H9 (cell line): ENCODE data around the gene OR12D2. TPM values are rescaled to one million over a fixed set of nuclear protein-coding genes. Genes with fewer than 3 reads are reported as not detected.

ENCODE experiments used
- DNase-seq: peaks from one replicate; pipeline ENCODE4 v3.0.0-alpha.2; 2017
- H2AFZ ChIP-seq: one replicate; pipeline ENCODE4 v1.6.1; 2013; ENCODE audit warnings: mild to moderate bottlenecking, low read length, control low read depth, moderate library complexity
- H2AK5ac ChIP-seq: 2 replicates; pipeline ENCODE4 v1.6.1; 2013; ENCODE audit warnings: low read length, control low read depth, mixed read lengths; ENCODE audit not compliant: insufficient read length
- H2BK120ac ChIP-seq: one replicate; pipeline ENCODE4 v1.6.1; 2013; ENCODE audit warnings: low read depth, mild to moderate bottlenecking, low read length, control low read depth, inconsistent platforms; ENCODE audit not compliant: poor library complexity, severe bottlenecking
- H2BK12ac ChIP-seq: 2 replicates; pipeline ENCODE4 v1.6.1; 2013; ENCODE audit warnings: low read length, control low read depth, mixed read lengths, low read depth; ENCODE audit not compliant: insufficient read length
- H2BK15ac ChIP-seq: 2 replicates; pipeline ENCODE4 v1.6.1; 2013; ENCODE audit warnings: low read depth, low read length, control low read depth
- H2BK20ac ChIP-seq: one replicate; pipeline ENCODE4 v1.6.1; 2013; ENCODE audit warnings: low read depth, mild to moderate bottlenecking, low read length, control low read depth, inconsistent platforms; ENCODE audit not compliant: poor library complexity, severe bottlenecking
- H2BK5ac ChIP-seq: 2 replicates; pipeline ENCODE4 v1.6.1; 2013; ENCODE audit warnings: low read length, control low read depth, mixed read lengths; ENCODE audit not compliant: insufficient read length
- H3K14ac ChIP-seq: 2 replicates; pipeline ENCODE4 v1.6.1; 2013; ENCODE audit warnings: low read length, control low read depth; ENCODE audit not compliant: insufficient read depth
- H3K18ac ChIP-seq: 2 replicates; pipeline ENCODE4 v1.6.1; 2013; ENCODE audit warnings: low read depth, mild to moderate bottlenecking, mixed read lengths, low read length, control low read depth; ENCODE audit not compliant: insufficient read length
- H3K23ac ChIP-seq: 2 replicates; pipeline ENCODE4 v1.6.1; 2013; ENCODE audit warnings: low read length, control low read depth, mixed read lengths, low read depth; ENCODE audit not compliant: insufficient read length
- H3K23me2 ChIP-seq: 2 replicates; pipeline ENCODE4 v1.6.1; 2013; ENCODE audit warnings: low read depth, mild to moderate bottlenecking, mixed read lengths, low read length, control low read depth; ENCODE audit not compliant: insufficient read length, poor library complexity, severe bottlenecking
- H3K27ac ChIP-seq: 2 replicates; pipeline ENCODE4 v1.5.1; 2013; ENCODE audit warnings: low read length, control low read depth, mixed read lengths, low read depth; ENCODE audit not compliant: insufficient read length
- H3K27me3 ChIP-seq: 2 replicates; pipeline ENCODE4 v1.6.1; 2013; ENCODE audit warnings: low read length, control low read depth, inconsistent platforms; ENCODE audit not compliant: insufficient read depth
- H3K4ac ChIP-seq: 2 replicates; pipeline ENCODE4 v1.6.1; 2013; ENCODE audit warnings: low read depth, mild to moderate bottlenecking, control low read depth, inconsistent platforms, low read length, moderate library complexity
- H3K4me1 ChIP-seq: 2 replicates; pipeline ENCODE4 v1.6.1; 2013; ENCODE audit warnings: low read length, control low read depth, inconsistent platforms; ENCODE audit not compliant: insufficient read depth
- H3K4me2 ChIP-seq: 2 replicates; pipeline ENCODE4 v1.6.1; 2013; ENCODE audit warnings: low read length, control low read depth, mixed read lengths; ENCODE audit not compliant: insufficient read length, insufficient read depth
- H3K56ac ChIP-seq: 2 replicates; pipeline ENCODE4 v1.6.1; 2013; ENCODE audit warnings: low read depth, mild to moderate bottlenecking, mixed read lengths, low read length, control low read depth; ENCODE audit not compliant: insufficient read length
- H3K79me1 ChIP-seq: 2 replicates; pipeline ENCODE4 v1.6.1; 2013; ENCODE audit warnings: low read depth, mild to moderate bottlenecking, moderate library complexity, low read length, control low read depth, inconsistent platforms; ENCODE audit not compliant: insufficient read depth, poor library complexity, severe bottlenecking
- H3K79me2 ChIP-seq: 2 replicates; pipeline ENCODE4 v1.6.1; 2013; ENCODE audit warnings: low read length, control low read depth, inconsistent platforms; ENCODE audit not compliant: insufficient read depth
- H3K9ac ChIP-seq: 2 replicates; pipeline ENCODE4 v1.6.1; 2013; ENCODE audit warnings: low read length, control low read depth, mixed read lengths; ENCODE audit not compliant: insufficient read length; ENCODE audit errors: extremely low read depth
- H3K9me3 ChIP-seq: one replicate; pipeline ENCODE4 v1.6.1; 2013; ENCODE audit warnings: low read depth, low read length, inconsistent platforms; ENCODE audit not compliant: control insufficient read depth
- H3T11ph ChIP-seq: one replicate; pipeline ENCODE4 v1.6.1; 2013; ENCODE audit warnings: mild to moderate bottlenecking, low read length, control low read depth, inconsistent platforms
- H4K20me1 ChIP-seq: one replicate; pipeline ENCODE4 v1.6.1; 2013; ENCODE audit not compliant: control insufficient read depth, insufficient read length, insufficient read depth
- H4K5ac ChIP-seq: 2 replicates; pipeline ENCODE4 v1.6.1; 2013; ENCODE audit warnings: low read depth, mild to moderate bottlenecking, mixed read lengths, low read length, control low read depth; ENCODE audit not compliant: insufficient read length
- H4K8ac ChIP-seq: replicated peaks from 2 replicates; pipeline ENCODE4 v1.6.1; 2013; ENCODE audit warnings: low read length, control low read depth, mixed read lengths, low read depth; ENCODE audit not compliant: insufficient read length
- H4K91ac ChIP-seq: 2 replicates; pipeline ENCODE4 v1.6.1; 2013; ENCODE audit warnings: low read depth, mild to moderate bottlenecking, moderate library complexity, mixed read lengths, low read length, control low read depth; ENCODE audit not compliant: insufficient read length
- H3K27ac Mint-ChIP-seq, 3 experiments: 2 replicates in 2 of 3; 3 replicates in 1 of 3; pipeline ENCODE4 v1.8.0; 2020 to 2021; ENCODE audit warnings: mixed read lengths in 3 of 3, mild to moderate bottlenecking in 1 of 3, moderate library complexity in 1 of 3
- H3K27me3 Mint-ChIP-seq: 2 replicates; pipeline ENCODE4 v1.8.0; 2021; ENCODE audit warnings: low read depth, mild to moderate bottlenecking, moderate library complexity, mixed read lengths
- H3K36me3 Mint-ChIP-seq, 3 experiments: 2 replicates in 2 of 3; 3 replicates in 1 of 3; pipeline ENCODE4 v1.8.0; 2020 to 2021; ENCODE audit warnings: low read depth in 3 of 3, mixed read lengths in 3 of 3; ENCODE audit not compliant: insufficient read depth in 1 of 3
- H3K4me1 Mint-ChIP-seq, 2 experiments: 2 replicates each; pipeline ENCODE4 v1.8.0; 2020; ENCODE audit warnings: mixed read lengths in 2 of 2
- H3K4me3 Mint-ChIP-seq, 2 experiments: 2 replicates in 1 of 2; 3 replicates in 1 of 2; pipeline ENCODE4 v1.8.0; 2020 to 2021; ENCODE audit warnings: mild to moderate bottlenecking in 2 of 2, mixed read lengths in 2 of 2, moderate library complexity in 1 of 2
- H3K9me3 Mint-ChIP-seq, 2 experiments: 2 replicates in 1 of 2; 3 replicates in 1 of 2; pipeline ENCODE4 v1.8.0; 2020; ENCODE audit warnings: mild to moderate bottlenecking in 2 of 2, mixed read lengths in 2 of 2, moderate library complexity in 1 of 2
- WGBS: extraction: QIAGEN DNeasy Blood & Tissue Kit; methylation state at CpG from one replicate; pipeline ENCODE4 v1.1.7; 2013; ENCODE audit warnings: missing lambda C conversion rate, low lambda C conversion rate, mixed read lengths; ENCODE audit not compliant: insufficient read length; ENCODE audit errors: extremely low coverage; 5-methylcytosine and 5-hydroxymethylcytosine counted together
- total RNA-seq: library from RNA; stranded (reverse); gene quantifications from 2 replicates; pipeline ENCODE4 v1.2.1, GENCODE V29; 2021
- TF ChIP-seq, protein P1 (sequence below): fragments of 200-600 bp; sonication (generic); conservative IDR thresholded peaks from 3 replicates; pipeline ENCODE4 v1.8.0; 2021; ENCODE audit warnings: antibody characterized with exemption, mild to moderate bottlenecking

The OR12D2 gene
- total RNA-seq, 1 experiment from 2014 or later: not detected

- Histone ChIP-seq H3K18ac (no peak overlapping the region), H3K79me2 (no peaks in the 10 kb centered on the region), H3K27ac (no peak overlapping the region), H3K56ac (no peak overlapping the region), H3K4ac (no peak overlapping the region), H2BK120ac (no peak overlapping the region), H3K9ac (no peak overlapping the region), H3K9me3 (no peaks in the 10 kb centered on the region), H2BK12ac (no peak overlapping the region), H2AK5ac (no peak overlapping the region), H2BK20ac (no peak overlapping the region), H4K5ac (no peak overlapping the region), H3K4me1 (peaks cover 3% of the 10 kb centered on the region; the same call in 1 of the 2 replicates), H4K20me1 (no peaks in the 10 kb centered on the region), H3K23ac (no peak overlapping the region), H3K14ac (no peak overlapping the region), H3K23me2 (no peaks in the 10 kb centered on the region), H3K79me1 (no peaks in the 10 kb centered on the region), H4K8ac (no peak overlapping the region), H2BK5ac (no peak overlapping the region), H3K4me2 (no peak overlapping the region), H3T11ph (no peak overlapping the region), H3K27me3 (no peaks in the 10 kb centered on the region), H2AFZ (no peak overlapping the region), H2BK15ac (no peak overlapping the region), H4K91ac (no peak overlapping the region)
- Mint-ChIP-seq H3K27me3 (no peaks in the 10 kb centered on the region), H3K4me3 (no peak overlapping the region), H3K4me1 (peaks cover 12 to 13% of the 10 kb centered on the region in 2 experiments), H3K9me3 (no peaks in the 10 kb centered on the region; a peak in 2 of 5 replicates), H3K36me3 (no peaks in the 10 kb centered on the region), H3K27ac (no peak overlapping the region)
- WGBS: no CpG with 5 or more reads among the region's 2 CpGs
- TF ChIP-seq, protein P1, sequence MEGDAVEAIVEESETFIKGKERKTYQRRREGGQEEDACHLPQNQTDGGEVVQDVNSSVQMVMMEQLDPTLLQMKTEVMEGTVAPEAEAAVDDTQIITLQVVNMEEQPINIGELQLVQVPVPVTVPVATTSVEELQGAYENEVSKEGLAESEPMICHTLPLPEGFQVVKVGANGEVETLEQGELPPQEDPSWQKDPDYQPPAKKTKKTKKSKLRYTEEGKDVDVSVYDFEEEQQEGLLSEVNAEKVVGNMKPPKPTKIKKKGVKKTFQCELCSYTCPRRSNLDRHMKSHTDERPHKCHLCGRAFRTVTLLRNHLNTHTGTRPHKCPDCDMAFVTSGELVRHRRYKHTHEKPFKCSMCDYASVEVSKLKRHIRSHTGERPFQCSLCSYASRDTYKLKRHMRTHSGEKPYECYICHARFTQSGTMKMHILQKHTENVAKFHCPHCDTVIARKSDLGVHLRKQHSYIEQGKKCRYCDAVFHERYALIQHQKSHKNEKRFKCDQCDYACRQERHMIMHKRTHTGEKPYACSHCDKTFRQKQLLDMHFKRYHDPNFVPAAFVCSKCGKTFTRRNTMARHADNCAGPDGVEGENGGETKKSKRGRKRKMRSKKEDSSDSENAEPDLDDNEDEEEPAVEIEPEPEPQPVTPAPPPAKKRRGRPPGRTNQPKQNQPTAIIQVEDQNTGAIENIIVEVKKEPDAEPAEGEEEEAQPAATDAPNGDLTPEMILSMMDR: no peak
- no peak for DNase-seq
Observed at GRCh38 chr6:29424168-29424567, 28.7 kb downstream of the OR12D2 start.
